Stimulated activated CD8-positive, alpha-beta memory T cell treated with anti-CD3 and anti-CD28 coated beads, Interleukin-15, amount 100 ng/mL, for 24 hours (primary cell): ENCODE measurements around the gene OR7A5.
"Not testable (repeated sequence)": the region's sequence is repeated elsewhere in the genome, so short reads cannot be mapped to it uniquely, and the experiment has no call there.

Experiments used
- DNase-seq: peaks from one replicate; pipeline ENCODE4 v3.0.0-alpha.2; 2020; ENCODE audit warnings: low read depth

Gene OR7A5

DNA sequence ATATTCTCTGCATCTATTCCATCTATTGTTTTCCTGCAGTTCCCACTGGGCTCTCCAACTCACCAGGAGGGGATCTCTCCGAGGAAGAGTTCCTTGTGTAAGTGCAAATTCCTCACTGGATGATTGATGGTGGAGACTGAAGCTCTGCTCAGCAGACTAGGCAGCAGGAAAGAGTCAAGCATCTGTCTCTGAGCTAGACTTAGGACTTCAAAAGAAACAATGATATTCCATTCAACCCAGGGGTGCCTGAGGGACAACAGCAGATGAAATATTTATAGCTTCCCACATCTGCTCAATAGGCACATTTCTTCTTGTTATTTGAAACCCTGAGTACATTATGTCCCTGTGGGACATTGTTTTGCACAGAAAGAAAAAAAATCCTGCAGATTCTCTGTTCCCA lies at the start of gene OR7A5, which contains the start of gene OR7C1:
Gene OR7A5, minus strand, starts transcription at position 175 of the 400 bp plus-strand sequence. CDS start 6,944 bp downstream, outside the sequence.
Gene OR7C1, minus strand, starts transcription at position 175 of the 400 bp plus-strand sequence. CDS start 35,049 bp downstream, outside the sequence.
- DNase-seq = no peak

- no peak for DNase-seq
These were observed 36.7 kb upstream of the OR7A5 start for GRCh38 chr19:14871619-14872230.

DNA sequence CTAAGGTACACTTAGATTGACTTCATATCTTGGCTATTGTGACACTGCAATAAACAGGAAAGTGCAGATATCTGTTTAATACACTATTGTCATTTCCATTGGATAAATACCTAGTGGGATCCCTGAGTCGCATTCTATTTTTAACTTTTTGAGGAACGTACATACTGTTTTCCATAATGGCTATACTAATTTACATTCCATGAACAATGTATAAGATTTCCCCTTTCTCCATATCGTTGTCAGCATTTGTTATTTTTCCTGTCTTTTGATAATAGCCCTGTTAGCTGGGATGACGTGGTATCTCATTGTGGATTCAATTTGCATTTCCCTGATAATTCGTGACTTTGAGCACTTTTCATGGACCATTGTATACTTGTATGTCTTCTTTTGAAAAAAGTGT lies 33.5 kb upstream of the OR7A5 start:
- DNase-seq = no peak

- DNase-seq = no peak
These were observed 13.8 kb upstream of the OR7A5 start, which contains the start of gene OR7A10 for GRCh38 chr19:14848822-14849221. OR7A10 (minus strand) TSS chr19:14848922; CDS start chr19:14841877, 7,045 bp downstream.

GRCh38 chr19:14843578-14843977 lies 8.6 kb upstream of the OR7A5 start:
- no peak for DNase-seq

DNA sequence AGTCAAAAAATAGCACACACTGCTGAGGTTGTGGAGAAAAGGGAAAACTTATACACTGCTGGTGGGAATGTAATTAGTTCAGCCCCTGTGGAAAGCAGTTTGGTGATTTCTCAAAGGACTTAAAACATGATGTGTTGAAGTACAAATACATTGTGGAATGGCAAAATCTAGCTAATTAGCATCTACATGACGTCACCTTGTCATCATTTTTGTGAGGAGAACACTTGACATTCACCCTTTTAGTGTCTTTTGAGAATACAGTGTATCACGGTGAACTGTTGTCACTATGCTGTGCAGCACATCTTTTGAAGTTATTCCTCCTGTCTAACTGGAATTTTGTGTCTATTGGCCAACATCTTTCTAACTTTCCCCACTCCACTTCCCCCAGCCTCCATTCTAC lies 8.2 kb upstream of the OR7A5 start:
- DNase-seq = no peak

DNA sequence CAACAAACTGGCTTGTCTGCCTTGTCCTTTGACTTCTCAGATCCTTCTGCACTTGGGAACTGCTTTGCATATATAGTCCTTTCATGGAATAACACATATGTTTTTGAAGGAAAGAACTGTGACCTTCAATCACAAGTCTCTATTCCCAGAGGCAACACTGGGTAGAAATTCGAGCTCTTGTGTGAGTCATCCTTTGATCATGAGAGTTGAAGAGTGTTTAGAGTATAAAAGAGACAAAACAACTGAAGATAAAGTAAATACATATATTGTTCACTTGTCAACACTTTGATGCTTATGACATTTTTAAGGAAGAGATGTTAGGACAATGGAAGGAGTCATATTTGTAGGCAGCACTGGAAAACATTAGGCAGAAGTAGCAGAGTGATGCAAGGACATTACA lies 5.2 kb upstream of the OR7A5 start:
- no peak for DNase-seq

DNA sequence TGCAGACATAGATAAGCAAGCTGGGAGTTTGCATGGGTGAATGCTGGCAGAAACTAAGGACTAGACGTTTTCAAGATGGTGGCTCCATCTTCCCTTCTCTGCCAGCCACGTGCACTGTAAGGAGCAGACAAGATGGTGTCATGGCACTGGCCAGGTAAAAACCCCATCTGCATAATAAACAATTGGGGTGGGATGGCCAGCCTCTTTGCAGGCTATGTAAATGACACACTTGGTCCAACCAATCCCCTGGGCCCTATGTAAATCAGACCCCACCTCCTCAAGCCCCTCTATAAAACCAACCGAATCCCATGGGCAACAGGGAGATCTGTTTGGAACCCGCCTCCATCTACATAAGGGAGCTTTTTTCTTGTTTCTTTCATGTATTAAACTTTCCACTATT lies 2.4 kb upstream of the OR7A5 start:
- DNase-seq = no peak

DNA sequence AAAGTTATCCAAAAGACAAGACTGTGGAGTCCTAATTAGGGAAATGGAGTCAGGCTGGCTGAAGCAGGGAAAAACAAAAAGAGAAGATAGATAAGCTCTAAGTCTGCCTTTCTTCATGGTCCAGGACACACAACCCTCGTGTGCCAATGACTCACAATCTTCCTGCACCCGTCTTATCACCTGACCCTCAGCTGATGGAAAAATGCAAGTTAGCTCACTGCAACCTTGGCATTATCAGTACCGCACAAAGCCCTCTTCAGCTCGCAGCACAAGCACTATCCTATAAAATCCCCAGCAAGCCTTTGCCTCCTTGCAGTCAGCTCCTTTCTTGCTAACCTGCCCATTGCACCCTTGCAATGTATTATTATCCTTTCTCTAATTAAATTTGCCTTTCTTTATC lies 4.3 kb downstream of the OR7A5 start:
- DNase-seq = no peak

DNA sequence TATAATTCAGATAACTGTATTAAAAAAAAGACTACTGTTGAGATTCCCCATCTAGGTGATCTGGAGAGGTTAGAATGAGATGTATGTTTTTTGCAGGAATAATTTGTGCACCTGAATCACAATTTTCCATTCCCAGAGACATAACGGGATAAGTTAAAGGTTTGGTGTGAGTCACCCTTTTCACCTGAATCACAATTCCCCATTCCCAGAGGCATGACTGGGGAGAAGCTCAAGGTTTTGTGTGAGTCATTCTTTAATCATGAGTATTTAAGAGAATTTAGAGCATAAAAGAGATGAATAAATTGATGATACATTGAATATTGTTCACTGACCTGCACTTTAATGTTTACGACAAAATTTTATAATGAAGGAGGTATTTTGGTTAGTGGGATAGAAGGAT lies 9.0 kb downstream of the OR7A5 start:
- DNase-seq = no peak

DNA sequence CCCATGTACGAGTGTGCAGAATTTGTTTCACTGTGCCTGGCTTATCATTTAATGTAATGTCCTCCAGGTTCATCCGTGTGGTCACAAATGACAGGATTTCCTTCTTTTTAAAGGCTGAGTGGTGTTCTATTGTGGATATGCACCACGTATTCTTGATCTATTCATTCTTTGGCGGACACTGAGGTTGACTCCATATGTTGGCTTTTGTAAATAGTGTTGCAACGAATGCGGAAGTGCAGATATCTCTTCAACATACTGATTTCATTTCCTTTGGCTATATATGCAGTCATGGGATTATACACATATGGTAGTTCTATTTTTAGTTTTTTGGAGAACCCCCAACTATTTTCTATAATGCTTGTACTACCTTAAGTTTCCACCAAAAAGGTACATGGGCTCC lies 13.0 kb downstream of the OR7A5 start:
- DNase-seq = no peak

DNA sequence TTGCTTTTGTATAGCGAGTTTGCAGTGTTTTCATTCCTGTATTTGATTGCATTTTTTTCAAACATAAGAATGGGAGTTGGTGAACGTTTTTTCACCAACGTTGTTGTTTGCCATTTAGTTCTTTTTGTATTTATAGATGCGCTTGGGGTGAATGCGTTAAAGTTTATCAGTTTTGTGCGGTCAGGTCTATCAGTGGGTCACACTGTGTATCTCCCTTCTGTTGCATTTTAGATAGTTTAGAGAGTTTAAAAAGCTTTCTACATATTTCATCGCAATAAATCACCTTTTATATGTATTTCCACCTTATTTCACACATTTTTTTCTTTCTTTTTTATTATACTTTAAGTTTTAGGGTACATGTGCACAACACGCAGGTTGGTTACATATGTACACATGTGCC lies 16.4 kb downstream of the OR7A5 start:
- DNase-seq = no peak

DNA sequence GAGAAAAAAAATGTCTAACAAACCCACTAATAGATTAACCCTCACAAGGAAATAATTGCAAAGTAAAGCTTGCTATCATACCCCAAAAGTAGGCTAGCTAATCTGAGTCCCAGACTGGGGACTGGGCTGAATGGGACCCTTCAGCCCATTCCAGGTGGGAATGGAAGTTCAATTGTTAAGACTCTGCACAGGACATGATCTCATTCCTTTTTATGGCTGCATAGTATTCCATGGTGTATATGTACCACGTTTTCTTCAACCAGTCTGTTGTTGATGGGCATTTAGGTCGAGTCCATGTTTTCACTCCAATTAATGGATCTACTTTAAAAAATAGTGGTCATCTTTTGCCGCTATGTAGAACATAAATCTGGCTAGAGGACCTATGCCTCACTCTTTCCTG lies 17.9 kb downstream of the OR7A5 start:
- DNase-seq = no peak

DNA sequence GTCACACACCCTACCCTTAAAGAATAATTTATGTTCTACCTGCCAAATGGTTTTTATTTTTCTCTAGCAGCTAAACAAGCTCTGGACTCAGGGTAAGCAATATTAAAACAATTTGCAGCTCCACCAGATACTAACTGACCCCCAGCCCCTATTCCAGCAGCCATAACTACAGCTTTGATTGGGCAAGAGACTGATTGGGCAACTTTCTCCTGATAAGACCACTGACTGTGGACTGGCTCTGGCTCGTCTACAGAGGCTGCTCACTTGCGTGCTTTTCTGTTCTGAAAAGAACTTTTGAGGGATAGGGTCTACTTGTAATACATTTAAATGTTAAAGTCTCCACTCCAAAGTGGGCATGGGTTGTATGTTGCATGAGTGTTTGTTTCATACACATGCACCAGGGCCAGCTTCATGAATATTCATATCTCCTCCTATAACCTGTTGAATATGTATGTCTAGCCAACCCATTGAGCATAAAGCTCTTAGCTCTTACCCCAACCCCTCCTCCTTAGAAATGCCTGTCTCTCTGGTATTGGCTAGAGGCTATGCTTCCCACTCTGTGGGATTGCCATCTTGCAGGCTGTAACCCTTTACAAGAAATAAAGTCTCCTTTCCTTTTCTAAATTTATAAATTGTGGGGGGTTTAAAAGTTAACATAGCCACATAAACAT lies 19.9 kb downstream of the OR7A5 start:
- no peak for DNase-seq

GRCh38 chr19:14809272-14810057 lies 25.5 kb downstream of the OR7A5 start:
- no peak for DNase-seq

DNA sequence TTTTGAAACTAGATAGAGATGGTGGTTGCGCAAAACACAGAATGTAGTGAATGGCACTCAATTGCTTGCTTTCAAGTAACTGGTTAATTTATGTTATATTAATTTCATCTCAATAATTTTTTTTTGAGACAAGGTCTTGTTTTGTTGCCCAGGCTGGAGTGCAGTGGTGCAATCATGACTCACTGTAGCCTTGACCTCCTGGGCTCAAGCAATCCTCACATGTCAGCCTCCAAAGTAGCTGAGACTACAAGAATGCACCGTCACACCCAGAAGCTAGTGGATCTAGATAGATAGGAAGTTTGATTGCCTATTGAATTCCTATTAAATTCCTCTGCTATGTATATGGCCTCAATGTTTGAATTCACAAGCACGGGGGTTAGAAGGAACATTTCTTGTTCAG lies 30.2 kb downstream of the OR7A5 start:
- DNase-seq = no peak

DNA sequence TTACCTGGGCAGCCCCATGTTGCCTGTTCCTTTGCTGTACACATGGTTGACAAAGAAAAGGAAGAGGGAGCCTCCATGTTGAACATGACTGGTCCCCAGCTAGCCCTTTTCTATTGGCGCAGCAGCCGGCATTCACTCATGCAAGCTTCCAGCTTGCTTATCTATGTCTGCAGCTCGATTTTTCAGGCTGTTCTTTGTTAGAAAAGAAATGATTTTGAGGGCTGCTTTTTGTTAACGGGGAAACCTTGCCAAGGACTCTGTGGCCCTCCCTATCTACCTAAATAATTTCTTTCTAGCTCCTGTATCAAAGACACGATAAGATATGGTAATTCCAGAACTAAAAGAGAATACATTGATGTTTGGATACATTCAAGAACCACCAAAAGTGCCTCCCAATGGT lies 36.2 kb downstream of the OR7A5 start:
- DNase-seq = no peak

DNA sequence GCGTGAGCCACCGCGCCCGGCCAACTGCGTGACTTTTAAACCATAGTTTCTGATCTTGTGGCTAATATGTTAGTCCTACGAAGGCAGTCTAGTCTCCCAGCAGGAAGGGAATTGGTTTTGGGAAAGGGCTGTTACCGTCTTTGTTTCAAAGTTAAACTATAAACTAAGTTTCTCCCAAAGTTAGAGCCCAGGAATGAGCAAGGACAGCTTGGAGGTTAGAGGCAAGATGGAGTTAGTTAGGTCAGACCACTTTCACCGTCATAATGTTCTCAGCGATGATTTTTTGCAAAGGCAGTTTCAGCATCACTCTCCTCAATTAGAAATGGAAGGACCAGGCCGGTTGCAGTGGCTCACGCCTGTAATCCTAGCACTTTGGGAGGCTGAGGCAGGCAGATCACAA lies 39.0 kb downstream of the OR7A5 start:
- DNase-seq = no peak

DNA sequence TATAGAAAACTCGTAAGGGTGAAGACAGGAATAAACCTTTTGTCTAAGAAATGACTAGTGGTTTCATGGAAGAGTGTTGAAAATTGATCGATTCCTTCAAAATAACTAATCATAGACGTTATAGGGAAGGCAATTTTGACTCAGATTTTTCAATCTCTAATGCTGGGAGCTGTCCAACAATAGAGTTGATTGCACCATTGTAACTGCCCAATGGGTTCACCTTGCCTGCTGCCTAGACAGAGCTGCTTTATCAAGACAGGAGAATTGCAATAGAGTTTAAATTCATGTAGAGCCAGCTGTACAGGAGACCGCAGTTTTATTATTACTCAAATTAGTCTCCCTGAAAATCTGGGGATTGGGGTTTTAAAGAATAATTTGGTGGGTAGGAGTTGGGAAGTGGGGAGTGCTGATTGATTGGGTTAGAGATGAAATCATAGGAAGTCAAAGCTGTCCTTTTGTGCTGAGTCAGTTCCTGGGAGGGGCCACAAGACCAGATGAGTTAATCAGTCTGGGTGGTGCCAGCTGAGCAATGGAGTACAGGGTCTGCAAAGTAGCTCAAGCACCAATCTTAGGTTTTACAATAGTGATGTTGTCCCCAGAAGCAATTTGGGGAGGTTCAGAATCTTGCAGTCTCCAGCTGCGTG lies 39.8 kb downstream of the OR7A5 start:
- DNase-seq = no peak

DNA sequence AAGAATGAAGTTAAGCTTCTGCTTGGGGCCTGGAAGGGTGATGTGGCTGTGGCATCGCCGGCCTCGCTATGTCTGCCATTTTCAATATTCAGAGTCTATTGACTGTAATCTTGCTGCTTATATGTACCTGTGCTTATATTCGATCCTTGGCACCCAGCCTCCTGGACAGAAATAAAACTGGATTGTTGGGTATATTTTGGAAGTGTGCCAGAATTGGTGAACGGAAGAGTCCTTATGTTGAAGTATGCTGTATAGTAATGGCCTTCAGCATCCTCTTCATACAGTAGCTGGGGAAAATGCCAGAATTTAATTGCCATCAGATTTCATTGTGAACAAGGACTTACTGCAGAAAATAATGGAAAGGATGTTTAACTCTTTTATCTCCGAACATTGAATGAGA lies 42.7 kb downstream of the OR7A5 start:
- DNase-seq = not testable (repeated sequence)

DNA sequence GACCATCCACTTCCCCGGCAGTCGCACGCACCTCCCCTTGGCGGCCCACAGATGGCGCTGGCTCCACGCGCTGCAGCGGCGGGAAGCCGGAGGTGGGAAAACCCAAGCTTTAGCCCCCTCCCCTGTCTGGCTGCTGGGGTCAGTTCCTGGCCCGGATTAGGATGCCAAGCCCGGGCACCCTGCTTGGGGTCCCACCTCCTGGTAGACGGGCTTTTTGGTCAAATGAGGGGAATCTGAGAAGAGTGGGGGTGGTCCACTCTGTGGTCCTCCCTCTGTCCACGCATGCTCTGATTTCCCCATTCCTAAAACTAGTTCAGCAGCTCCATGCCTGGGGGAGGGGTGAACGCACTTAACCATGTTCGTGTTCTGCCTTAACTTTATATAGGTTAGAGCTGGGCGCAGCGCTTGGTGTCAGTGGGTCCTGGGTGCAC lies 48.5 kb downstream of the OR7A5 start:
- DNase-seq = peak; percentile 10

- not testable (repeated sequence) for DNase-seq
These were observed 49.7 kb downstream of the OR7A5 start for GRCh38 chr19:14785102-14785793.
